ENCODE data around the gene CLEC12A.

- TF ChIP-seq POLR2A (IDR thresholded peaks at IDR 0.05) (no peak), POLR2AphosphoS5 (IDR thresholded peaks at IDR 0.05) (no peak), CTCF (IDR thresholded peaks at IDR 0.05) (no peak), EP300 (IDR thresholded peaks at IDR 0.05) (no peak)
These were observed 20.1 kb upstream of the CLEC12A start for GRCh38 chr12:9951026-9951675.

Data from gastroesophageal sphincter (tissue), 3 donors.